GM19467 (cell line): ENCODE results near the gene ARHGAP10.
"Not testable (repeated sequence)": the region's sequence is repeated elsewhere in the genome, so short reads cannot be mapped to it uniquely, and the experiment has no call there.

Source experiments
- ATAC-seq: cut with Tn5 transposase; IDR thresholded peaks from one replicate; pipeline ENCODE4 v1.9.1; 2021; ENCODE audit warnings: mild to moderate bottlenecking, moderate library complexity; ENCODE audit not compliant: unreplicated experiment

Gene ARHGAP10

DNA sequence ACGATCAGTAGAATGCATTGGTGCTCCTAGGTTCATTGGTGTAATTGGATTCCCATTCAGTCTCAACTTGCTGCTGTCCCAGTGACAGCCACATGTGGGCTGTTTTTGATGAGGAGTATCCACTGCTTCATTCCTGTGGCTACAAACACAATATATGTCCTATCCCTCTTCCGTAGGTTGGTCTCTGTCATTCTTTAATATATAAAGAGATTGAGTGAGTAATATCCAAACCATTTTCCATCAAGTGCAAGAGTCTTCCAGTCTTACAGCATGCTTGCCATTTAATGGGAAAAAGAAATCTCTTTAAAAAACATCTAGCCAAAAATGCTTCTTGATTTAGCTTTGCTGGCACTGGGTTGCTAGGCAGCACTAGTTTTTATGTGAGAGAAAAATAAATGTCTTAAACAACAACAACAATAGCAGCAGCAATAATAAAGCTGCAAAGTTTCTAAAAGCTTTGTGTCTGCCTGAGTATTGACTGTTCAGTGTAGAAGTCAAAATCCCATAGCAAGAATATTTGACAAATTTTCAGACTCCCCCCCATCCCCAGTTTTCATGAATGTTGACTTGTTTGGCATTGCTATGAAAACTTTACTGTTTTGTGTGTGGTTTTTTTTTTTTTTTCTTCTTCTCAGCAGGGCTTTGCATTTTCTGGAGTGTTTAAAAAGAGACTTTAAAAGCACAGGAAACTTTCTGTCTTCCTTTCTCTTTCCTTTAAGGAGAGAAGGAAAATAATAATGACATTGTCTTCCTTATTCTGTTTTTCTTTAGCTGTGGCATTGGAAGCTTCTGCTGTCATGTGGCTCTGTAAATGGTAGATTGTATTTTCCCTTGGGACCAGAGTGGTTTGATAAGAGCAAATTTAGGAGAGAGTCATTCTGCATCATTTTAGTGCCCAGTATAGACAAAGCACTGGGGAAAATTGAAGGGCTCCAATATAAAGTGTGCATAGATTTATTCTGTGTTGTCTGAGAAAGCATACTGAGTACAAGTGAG lies 244.3 kb downstream of the ARHGAP10 start:
- ATAC-seq: no peak

DNA sequence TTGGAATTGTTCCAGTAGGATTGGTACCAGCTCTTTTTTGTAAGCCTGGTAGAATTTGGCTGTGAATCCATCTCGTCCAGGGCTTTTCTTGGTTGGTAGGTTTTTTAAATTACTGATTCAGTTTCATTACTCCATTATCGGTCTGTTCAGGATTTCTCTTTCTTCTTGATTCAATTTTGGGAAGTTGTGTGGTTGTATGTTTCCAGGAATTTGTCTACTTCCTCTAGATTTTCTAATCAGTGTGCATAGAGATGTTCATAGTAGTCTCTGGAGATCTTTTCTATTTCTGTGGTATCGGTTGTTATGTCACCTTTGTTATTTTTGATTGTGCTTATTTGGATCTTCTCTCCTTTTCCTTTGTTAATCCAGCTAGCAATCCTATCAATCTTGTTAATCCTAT lies 248.7 kb downstream of the ARHGAP10 start:
- ATAC-seq: no peak

DNA sequence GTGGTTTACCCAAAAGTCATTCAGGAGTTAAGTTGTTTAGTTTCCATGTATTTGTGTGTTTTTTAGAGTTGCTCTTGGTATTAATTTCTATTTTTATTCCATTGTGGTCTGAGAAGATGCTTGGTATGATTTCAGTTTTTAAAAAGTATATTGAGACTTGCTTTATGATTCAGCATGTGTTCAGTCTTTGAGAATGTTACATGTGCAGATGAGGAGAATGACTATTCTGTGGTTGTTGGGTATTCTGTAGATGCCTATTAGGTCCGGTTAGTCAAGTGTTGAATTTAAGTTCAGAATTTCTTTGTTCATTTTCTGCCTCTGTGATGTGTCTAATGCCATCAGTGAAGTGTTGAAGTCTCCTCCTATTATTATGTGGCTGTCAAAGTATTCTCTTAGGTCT lies 249.4 kb downstream of the ARHGAP10 start:
- ATAC-seq: peak; percentile 88

DNA sequence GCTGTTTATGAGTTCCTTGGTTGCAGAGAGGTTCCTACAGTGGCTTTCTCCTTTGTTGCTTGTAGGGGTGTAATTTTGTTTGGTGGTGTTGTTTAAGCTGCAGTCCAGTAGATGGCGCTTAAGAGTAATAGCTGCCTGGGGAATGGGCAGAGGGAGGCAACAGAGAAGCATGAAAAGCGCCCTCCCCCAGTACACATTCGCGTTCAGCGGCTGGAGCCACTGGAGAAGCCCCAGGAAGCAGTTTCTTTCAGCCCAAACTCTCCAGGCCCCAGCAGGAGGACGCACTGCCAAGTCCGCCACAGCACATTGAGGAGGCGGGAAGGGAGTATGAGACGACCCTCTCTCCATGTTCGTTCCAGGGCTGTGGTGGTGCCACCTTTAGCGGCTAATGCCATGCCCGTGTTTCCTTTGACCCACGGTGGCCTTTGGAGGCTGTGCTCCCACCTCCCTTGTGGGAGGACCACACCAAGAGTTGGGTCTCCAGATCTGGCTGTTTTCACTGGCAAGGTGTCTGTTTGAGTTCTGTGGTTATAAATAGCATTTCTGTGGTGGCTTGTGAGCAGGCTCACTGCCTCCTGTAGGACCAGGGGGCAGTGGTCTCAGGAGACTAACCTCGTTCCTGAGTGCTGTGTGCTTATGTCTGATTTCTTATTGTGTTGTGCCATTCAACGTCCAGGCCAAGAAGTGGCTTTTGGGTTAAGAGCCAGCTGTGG lies 252.3 kb downstream of the ARHGAP10 start:
- no peak for ATAC-seq

DNA sequence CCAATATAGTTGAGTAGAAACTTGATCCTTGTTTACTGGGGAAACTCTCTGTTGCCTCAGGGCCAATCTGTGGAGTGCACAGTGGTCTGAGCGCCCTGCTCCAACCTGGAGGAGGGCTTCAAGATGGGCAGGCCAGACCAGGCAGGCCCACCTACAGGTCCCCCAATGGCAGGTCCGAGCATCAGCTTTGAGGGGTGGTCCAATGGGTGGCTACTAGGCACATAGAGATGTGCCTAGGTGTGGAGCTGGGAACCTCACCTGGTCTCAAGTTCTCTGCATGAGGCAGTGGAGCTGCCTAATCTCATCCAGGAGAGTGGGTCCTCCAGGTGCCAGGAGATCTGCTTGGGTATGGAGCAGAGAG lies 252.9 kb downstream of the ARHGAP10 start:
- no peak for ATAC-seq

DNA sequence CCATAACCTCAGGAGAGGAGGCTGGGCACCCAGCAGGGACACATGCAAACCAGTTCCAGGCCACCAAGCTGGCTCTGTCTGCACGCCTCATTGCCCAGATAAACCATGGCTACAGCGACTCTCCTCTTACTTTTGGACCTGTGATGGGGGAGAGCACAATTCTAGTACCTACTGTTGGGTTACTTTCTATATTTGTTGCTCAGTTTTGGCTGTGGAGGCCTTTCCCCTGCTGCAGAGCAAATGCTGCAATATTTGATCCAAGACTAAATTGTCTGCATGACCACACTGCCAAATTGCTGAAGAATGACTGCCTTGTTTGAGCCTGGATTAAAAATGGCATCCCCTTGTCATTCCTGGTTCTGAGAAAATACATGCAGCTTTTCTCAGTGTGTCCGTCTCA lies 253.5 kb downstream of the ARHGAP10 start:
- no peak for ATAC-seq

DNA sequence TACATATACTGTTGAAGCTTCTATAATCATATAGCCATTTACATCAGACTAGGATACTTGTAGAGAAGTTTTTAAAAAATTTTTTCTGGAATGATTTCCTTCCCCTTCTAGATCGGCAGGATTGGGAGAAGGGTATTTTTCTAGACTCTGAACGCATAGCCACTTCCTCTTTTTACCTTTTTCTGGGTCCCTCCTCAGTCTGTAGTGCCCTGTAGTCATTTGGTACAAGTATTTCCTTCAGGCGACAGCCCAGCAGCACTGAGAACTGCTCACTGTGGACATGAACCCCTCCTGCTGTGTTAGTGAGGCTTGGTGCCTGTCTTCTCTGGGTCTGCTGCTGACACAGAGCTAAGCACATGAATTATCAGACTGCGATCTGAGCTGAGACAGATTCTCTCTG lies 255.4 kb downstream of the ARHGAP10 start:
- no peak for ATAC-seq

DNA sequence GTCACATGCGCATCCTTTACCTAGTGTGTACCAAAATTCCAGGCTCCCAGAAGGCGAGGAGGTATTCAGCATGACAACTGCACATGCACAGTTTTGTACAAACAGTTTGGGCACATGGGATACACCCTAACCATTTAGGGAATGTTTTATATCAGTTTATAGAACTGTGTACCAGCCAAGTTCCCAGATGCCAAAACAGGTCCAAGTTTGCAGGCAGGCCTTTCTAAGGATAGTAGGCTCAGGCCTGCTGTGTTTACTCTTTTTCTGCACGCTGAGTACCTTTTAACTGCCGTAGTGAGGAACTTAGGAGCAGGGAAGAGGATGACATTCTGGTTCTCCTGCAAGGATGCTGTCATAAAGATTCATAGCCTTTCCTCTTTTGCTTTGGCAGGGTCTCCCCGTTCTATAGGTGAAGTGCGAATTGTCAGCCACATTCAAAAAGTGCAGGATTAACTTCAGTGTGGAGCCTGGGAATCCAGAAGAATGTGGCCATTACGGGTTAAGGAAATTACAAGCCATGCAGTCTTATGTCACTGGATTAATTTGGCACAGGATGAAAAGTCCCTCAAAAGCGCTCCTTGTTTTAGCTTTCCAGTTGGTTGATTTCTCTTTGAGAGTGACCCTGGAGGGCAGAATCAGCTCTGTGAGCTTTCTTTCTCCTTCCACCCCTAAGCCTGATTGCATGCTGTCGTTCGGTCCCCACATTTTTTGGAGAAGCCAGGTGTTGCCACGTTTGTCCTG lies 259.8 kb downstream of the ARHGAP10 start:
- ATAC-seq: no peak

DNA sequence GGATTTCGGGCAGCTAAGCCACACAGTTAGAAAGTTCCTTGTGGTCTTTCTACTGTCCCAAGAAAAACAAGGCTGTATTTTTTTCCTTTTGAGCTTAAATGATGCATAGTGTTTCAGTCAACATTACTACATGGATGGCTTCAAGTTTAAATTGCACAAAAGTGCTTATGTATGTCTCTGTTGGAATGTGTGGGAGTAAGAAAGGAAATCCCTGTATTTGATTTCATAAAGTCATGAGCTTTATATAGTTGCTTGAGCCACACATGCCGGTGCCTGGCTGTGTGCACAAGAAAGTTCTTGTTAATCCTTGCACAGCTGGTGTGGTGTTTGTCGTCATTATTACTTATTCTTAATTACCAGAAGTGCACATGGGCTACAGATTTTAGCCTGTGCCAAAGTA lies 262.2 kb downstream of the ARHGAP10 start:
- no peak for ATAC-seq

DNA sequence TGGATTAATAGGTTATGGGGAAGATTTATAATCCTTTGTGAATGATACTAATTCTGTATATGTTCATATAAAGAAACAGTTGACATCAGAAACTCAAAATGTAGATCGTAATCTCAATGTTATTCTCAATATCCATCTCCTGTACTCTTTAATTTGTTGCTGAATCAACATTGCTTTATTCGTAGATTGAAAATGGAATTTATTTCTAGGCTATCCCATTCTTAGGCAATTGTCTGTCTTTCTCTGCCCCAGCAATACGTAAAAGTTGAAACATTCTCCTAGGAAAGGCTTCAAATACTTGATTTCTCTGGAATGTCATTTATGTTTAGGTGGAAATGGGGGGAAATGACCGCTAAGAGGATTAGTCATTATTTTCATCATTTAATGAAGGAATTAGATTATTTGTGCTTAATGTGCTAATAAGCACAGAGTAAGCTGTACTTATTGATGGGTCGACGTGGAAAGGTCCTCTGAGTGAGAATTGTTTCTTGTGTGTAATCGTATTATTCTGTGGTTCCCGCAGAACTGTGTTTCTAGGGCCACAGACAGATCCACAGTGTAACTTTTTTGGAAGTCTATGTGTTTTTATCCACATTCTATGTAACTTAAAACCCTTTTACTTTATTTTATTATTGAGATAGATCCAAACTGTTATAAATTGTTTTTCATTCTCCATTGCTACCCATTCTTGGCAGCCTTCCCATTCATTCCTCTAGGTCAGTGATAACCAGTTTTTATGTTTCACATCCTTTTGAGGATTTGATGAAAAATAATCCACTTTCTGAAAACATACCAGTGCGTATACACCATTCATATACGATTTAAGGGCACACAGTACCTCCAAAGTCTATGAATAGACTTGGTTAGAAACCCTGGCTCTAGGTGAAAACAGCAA lies 262.9 kb downstream of the ARHGAP10 start:
- ATAC-seq: no peak

DNA sequence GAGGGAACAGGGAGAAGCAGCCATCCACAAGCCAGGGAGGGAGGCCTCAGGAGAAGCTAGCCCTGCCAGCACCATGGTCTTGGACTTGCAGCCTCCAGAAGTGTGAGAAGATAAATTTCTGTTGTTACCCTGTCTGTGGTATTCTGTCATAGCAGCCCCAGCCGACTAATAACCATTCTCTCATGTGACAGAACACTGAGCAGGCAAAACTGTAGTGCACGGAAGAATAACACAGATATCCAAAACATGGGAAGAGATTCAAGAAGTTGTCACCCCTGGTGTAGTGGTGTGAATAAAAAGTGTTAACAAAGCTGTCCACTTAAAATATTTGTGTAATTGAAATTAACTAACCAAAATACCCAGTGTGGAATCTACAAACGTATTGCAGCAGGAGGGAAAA lies 265.0 kb downstream of the ARHGAP10 start:
- no peak for ATAC-seq

DNA sequence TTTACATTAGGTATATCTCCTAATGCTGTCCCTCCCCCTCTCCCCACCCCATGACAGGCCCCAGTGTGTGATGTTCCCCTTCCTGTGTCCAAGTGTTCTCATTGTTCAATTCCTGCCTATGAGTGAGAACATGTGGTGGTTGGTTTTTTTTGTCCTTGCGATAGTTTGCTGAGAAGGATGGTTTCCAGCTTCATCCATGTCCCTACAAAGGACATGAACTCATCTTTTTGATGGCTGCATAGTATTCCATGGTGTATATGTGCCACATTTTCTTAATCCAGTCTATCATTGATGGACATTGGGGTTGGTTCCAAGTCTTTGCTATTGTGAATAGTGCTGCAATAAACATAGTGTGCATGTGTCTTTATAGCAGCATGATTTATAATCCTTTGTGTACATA lies 268.1 kb downstream of the ARHGAP10 start:
- not testable (repeated sequence) for ATAC-seq

DNA sequence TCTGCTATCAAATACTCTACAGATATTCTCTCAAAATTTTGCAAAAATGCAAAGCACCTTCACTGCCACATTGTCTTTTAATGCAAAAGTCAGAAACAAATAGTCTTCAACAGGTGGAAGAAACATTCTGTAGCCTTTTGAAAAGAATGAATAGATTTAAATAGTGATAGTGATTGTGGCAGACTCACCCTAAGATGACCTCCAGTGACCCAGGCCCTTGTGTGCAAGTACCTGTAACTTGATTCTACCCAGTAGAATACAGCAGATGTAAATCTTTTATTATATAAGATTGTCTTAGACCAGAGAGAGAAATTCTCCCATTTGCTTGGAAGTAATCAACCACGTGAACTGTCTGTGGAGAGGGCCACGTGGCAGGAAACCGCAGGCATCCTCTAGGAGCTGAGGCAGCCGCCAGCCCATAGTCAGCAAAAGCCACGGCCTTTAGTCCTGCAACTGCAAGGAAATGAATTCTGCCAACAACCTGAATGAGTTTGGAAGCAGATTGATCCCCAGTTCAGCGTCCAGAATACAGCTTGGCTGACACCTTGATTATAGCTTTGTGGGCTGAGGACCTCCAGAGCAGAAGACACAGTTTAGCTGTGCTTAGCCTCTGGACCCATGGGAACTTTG lies 272.5 kb downstream of the ARHGAP10 start:
- ATAC-seq: no peak

DNA sequence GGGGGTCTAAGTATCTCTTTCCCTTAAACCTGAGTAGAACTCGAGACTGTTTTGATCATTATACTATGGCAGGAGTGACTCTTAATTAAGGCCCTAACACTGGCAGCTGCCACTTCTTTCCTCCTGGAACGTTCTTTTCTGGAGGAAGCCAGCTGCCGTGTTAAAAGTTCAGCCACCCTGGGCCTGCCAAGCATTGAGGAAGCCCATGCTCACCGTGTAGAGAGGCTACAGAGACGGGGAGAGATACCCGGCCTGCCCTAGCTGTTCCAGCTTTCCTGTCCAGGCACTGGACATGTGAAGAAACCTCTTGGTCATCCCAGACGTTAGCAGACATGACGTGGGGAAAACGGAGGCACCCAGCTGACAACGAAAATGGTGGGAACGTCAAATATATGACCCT lies 274.1 kb downstream of the ARHGAP10 start:
- no peak for ATAC-seq

DNA sequence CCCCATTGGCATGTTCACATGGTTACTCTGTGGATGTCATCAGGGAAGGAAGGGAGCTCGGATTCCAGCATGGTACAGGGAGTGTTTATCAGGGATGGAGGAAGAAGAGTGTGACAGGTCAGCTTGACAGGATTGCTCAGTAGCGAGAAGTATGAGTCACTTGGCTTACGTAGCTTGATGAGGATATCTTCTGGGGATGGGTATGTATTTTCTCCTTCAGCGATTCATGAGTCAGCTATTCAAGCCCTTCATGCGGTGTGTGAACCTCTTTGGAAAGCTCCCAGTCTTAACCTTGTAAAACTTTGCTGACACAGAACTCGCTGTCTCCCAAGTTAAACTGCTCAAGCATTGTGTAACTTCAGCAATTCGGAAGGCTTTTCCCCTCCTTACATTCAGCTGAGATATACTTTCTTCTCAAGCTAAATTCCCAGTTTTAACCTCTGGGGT lies 275.4 kb downstream of the ARHGAP10 start:
- ATAC-seq: no peak

DNA sequence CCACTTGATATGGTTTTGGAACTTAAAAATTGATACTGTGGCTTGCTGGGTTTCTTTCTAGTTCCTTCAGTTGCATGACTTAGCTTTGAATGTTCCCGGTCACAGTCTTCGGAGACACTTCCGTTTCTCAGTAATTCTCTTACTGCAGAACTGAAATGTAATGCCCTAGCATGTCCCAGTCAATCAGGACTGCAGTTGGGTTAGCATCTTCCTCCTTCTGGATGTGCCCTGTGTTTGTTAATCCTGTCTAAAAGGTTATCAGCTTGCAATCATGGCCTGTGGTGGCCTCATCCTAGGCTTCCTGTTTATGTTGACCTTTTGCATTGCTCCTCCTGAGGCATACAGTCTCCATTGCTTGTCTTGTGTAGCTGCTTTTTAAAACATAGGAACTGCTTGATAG lies 275.9 kb downstream of the ARHGAP10 start:
- no peak for ATAC-seq

DNA sequence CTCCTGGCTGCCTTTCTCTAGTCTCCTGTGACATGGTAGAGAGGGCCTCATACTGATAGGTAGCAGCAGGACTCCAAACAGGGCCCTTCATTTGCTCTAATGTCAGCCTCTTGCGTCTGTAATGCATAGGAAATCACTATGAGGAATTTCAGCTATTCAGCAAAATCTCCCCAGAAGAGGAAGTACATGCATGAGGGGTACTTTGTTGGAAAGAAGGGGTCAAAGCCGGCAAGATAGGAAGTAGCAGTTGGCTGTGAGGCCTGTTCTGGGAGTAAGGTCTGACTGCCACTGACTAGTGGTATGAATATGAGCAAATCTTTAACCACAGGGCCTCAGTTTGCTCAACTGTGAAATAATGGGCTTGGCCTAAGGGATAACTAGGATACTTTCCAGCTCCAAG lies 283.2 kb downstream of the ARHGAP10 start:
- no peak for ATAC-seq

DNA sequence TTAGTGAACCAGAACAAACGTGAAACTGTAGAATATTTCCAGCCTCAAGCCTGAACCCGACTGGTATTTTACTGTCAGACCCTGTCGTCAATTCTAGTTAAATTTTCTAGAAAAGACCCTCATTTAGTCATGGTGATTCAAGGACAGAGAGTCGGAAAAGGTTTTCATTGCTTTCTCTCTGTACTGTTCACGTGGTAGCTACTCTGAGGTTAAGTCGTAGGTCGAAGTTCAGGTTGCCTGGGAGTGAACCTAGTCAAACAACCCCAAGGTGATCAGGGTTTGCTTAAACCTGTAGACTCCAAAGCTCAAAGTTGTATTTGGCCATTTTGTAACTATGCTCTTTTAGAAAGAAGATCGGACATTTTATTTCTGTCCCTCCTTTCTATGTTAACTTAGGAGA lies 283.6 kb downstream of the ARHGAP10 start:
- ATAC-seq: no peak

DNA sequence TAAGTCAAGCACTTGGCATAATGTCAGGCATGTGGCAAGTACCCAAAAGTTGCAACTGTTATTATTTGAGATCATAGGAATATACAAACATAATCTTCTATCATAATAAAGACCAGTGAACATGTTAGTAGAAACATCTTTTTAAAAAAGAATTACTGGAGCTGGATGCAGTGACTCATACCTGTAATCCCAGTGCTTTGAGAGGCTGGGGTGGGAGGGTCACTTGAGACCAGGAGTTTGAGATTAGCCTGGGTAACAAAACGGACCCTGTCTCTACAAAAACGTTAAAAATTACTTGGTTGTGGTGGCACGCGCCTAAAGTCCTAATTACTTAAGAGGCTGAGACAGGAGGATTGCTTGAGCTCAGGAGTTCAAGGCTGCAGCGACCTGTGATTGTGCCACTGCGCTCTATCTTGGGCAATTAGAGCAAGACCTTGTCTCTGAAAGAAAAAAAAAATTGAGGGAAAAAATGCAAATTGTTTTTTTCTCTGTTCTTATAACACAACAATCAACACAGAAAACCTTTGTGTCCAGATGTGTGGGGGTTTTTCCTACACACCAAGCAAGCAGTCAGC lies 284.3 kb downstream of the ARHGAP10 start:
- no peak for ATAC-seq

DNA sequence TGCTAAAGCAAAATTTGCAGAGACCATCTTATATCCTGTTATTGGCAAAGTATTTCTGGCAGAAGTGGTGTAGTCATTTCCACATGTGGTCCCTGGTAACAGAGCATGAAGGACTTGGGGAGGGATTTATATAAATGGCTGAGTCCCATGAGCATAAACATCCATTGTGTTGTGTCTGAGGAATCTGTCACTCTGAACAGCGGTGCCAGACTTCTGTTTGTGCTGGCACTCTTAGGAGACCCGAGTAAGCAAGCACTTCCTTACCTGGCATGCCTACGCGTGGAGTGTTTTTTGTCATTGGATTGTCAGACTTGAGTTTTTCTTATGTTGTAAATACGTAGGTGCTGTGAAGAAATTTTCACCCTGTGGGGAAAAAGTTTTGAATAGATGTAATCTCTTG lies 285.9 kb downstream of the ARHGAP10 start:
- no peak for ATAC-seq
